Cardiac fibroblast (primary cell): ENCODE data around the gene SPEM1.

Experiments used
- DNase-seq, 2 donors: peaks; one replicate each; pipeline versions ENCODE4 v3.0.0 to v3.0.0-alpha.2; 2010; ENCODE audit warnings: low read depth in 2 of 2
- H3K4me3 ChIP-seq, 2 donors: replicated peaks in 1 of 2; 1 replicate in 1 of 2; 2 replicates in 1 of 2; pipeline ENCODE4 v1.5.1; 2011; ENCODE audit warnings: low read depth in 2 of 2, low read length in 2 of 2, mild to moderate bottlenecking in 2 of 2, moderate library complexity in 1 of 2
- CTCF ChIP-seq: IDR thresholded peaks from one replicate; pipeline ENCODE4 v1.5.1; 2011; ENCODE audit warnings: low read depth, mild to moderate bottlenecking, low read length, inconsistent platforms

The SPEM1 gene

GRCh38 chr17:7435676-7436555, 15.8 kb downstream of the SPEM1 start:
- no peak for TF ChIP-seq CTCF
- H3K4me3 ChIP-seq, result peak overlapping the region; percentile 43 to 44
- no peak for DNase-seq

GRCh38 chr17:7436556-7437368, 16.6 kb downstream of the SPEM1 start:
- peak; percentile 73 to 81 for DNase-seq
- H3K4me3 ChIP-seq, result peak overlapping the region; percentile 21 to 37
- no peak for TF ChIP-seq CTCF

- peak overlapping the region; percentile 21 to 35 for H3K4me3 ChIP-seq
- TF ChIP-seq CTCF, result no peak
- DNase-seq, result no peak
Measured at GRCh38 chr17:7437369-7437863, 17.3 kb downstream of the SPEM1 start.

GRCh38 chr17:7437950-7438614, 18.0 kb downstream of the SPEM1 start:
- peak overlapping the region in 1 of 2 donors; percentile 46 for H3K4me3 ChIP-seq
- DNase-seq, result no peak
- TF ChIP-seq CTCF, result no peak

- DNase-seq, result no peak
- no peak for TF ChIP-seq CTCF
- H3K4me3 ChIP-seq, result peak overlapping the region in 1 of 2 donors; percentile 46
Measured at GRCh38 chr17:7438656-7439460, 18.7 kb downstream of the SPEM1 start.

- TF ChIP-seq CTCF, result no peak
- peak within 1 kb of the TSS; percentile 48 to 50 for H3K4me3 ChIP-seq
- no peak for DNase-seq
Measured at GRCh38 chr17:7439462-7440112, 19.5 kb downstream of the SPEM1 start, which contains the start of gene FGF11. FGF11 (plus strand) TSS chr17:7439512; CDS start chr17:7439621, 109 bp downstream.
